ENCODE results near the gene MAP3K5. TPM values are rescaled to one million over a fixed set of nuclear protein-coding genes. Genes with fewer than 3 reads are reported as not detected.
A peak's percentile ranks its signal among the peaks of the same experiment; 100 is the strongest.

The MAP3K5 gene
- total RNA-seq, 6 donors from 2014 or later: 26.4 to 45.1 (median 41.8) TPM

GRCh38 chr6:136752554-136752953 lies 39.7 kb downstream of the MAP3K5 start:
- ATAC-seq (ENCODE audit: low FRiP score in 2 of 2): peak; percentile 5 to 56
- Histone ChIP-seq H3K4me3 (no peak overlapping the region), H3K4me1 (peaks cover 18 to 48% (median 30%) of the 10 kb centered on the region in 4 donors), H3K27ac (peak overlapping the region in 2 of 4 donors; percentile 15 to 55), H3K9me3 (no peaks in the 10 kb centered on the region), H3K27me3 (no peaks in the 10 kb centered on the region), H3K36me3 (no peaks in the 10 kb centered on the region)
- 72 to 84% methylated on average over 5 to 7 of the region's 7 CpGs for WGBS, 2 donors
- no peak for TF ChIP-seq POLR2AphosphoS5 (IDR thresholded peaks at IDR 0.05)
- no peak for TF ChIP-seq CTCF (IDR thresholded peaks at IDR 0.05)
- no peak for TF ChIP-seq EP300 (IDR thresholded peaks at IDR 0.05)
- TF ChIP-seq POLR2A (IDR thresholded peaks at IDR 0.05): no peak
- DNase-seq: peak in 1 of 2 donors; percentile 34

- Histone ChIP-seq H3K4me1 (peaks cover 18 to 42% (median 28%) of the 10 kb centered on the region in 4 donors), H3K27ac (peak overlapping the region; percentile 1 to 55 (median 30)), H3K4me3 (peak overlapping the region in 1 of 4 donors; percentile 13), H3K9me3 (no peaks in the 10 kb centered on the region), H3K36me3 (no peaks in the 10 kb centered on the region), H3K27me3 (no peaks in the 10 kb centered on the region)
- no peak for DNase-seq
- WGBS, 2 donors: 90 to 93% methylated on average over 2 of the region's 2 CpGs
- TF ChIP-seq EP300 (IDR thresholded peaks at IDR 0.05): no peak
- no peak for TF ChIP-seq POLR2A (IDR thresholded peaks at IDR 0.05)
- no peak for TF ChIP-seq CTCF (IDR thresholded peaks at IDR 0.05)
- no peak for TF ChIP-seq POLR2AphosphoS5 (IDR thresholded peaks at IDR 0.05)
- ATAC-seq (ENCODE audit: low FRiP score in 2 of 2): no peak
Measured at GRCh38 chr6:136751991-136752390, 40.3 kb downstream of the MAP3K5 start.

- H3K4me1 ChIP-seq: peaks cover 18 to 40% (median 27%) of the 10 kb centered on the region in 4 donors
- H3K27ac ChIP-seq: peak overlapping the region in 3 of 4 donors; percentile 1 to 44 (median 15)
- peak overlapping the region in 1 of 4 donors; percentile 13 for H3K4me3 ChIP-seq
- no peaks in the 10 kb centered on the region for H3K36me3 ChIP-seq
- H3K9me3 ChIP-seq: no peaks in the 10 kb centered on the region
- peak in 1 of 2 donors; percentile 70 for ATAC-seq (ENCODE audit: low FRiP score in 2 of 2)
- no peaks in the 10 kb centered on the region for H3K27me3 ChIP-seq
- WGBS, 2 donors: 52 to 61% methylated on average over 5 of the region's 5 CpGs
- TF ChIP-seq POLR2AphosphoS5 (IDR thresholded peaks at IDR 0.05) (no peak), POLR2A (IDR thresholded peaks at IDR 0.05) (no peak), EP300 (IDR thresholded peaks at IDR 0.05) (no peak), CTCF (IDR thresholded peaks at IDR 0.05) (no peak)
- DNase-seq: no peak
Measured at GRCh38 chr6:136751522-136751956, 40.7 kb downstream of the MAP3K5 start.

GRCh38 chr6:136750696-136751521 lies 41.4 kb downstream of the MAP3K5 start:
- no peaks in the 10 kb centered on the region for H3K9me3 ChIP-seq
- H3K4me3 ChIP-seq: peak overlapping the region in 1 of 4 donors; percentile 13
- no peak for ATAC-seq (ENCODE audit: low FRiP score in 2 of 2)
- 68 to 70% methylated on average over 4 of the region's 4 CpGs for WGBS, 2 donors
- TF ChIP-seq CTCF (IDR thresholded peaks at IDR 0.05): no peak
- TF ChIP-seq EP300 (IDR thresholded peaks at IDR 0.05): no peak
- no peak for TF ChIP-seq POLR2A (IDR thresholded peaks at IDR 0.05)
- TF ChIP-seq POLR2AphosphoS5 (IDR thresholded peaks at IDR 0.05): no peak
- no peak for DNase-seq
- peaks cover 18 to 40% (median 27%) of the 10 kb centered on the region in 4 donors for H3K4me1 ChIP-seq
- no peaks in the 10 kb centered on the region for H3K27me3 ChIP-seq
- H3K36me3 ChIP-seq: no peaks in the 10 kb centered on the region
- peak overlapping the region in 3 of 4 donors; percentile 1 to 44 (median 15) for H3K27ac ChIP-seq
